Stimulated activated naive CD8-positive, alpha-beta T cell treated with anti-CD3 and anti-CD28 coated beads, Interleukin-15, Interleukin-2, amounts not matched to agents 100 ng/mL and 50 ng/mL, for 24 hours (primary cell): Measurements from ENCODE around the gene ZNF573.
A peak's percentile ranks its signal among the peaks of the same experiment; 100 is the strongest.
"Not testable (repeated sequence)": the region's sequence is repeated elsewhere in the genome, so short reads cannot be mapped to it uniquely, and the experiment has no call there.

ENCODE experiments used
- H3K27ac Mint-ChIP-seq: one replicate; pipeline ENCODE4 v1.8.0; 2021; ENCODE audit warnings: mild to moderate bottlenecking, mixed read lengths
- H3K27me3 Mint-ChIP-seq: one replicate; pipeline ENCODE4 v1.8.0; 2021; ENCODE audit warnings: mixed read lengths
- H3K36me3 Mint-ChIP-seq: one replicate; pipeline ENCODE4 v1.8.0; 2021; ENCODE audit warnings: low read depth, mixed read lengths
- H3K4me1 Mint-ChIP-seq: one replicate; pipeline ENCODE4 v1.8.0; 2021; ENCODE audit warnings: low read depth, mixed read lengths
- H3K4me3 Mint-ChIP-seq: one replicate; pipeline ENCODE4 v1.8.0; 2021; ENCODE audit warnings: mild to moderate bottlenecking, mixed read lengths
- H3K9me3 Mint-ChIP-seq: one replicate; pipeline ENCODE4 v1.8.0; 2021; ENCODE audit warnings: mixed read lengths

Gene ZNF573

DNA sequence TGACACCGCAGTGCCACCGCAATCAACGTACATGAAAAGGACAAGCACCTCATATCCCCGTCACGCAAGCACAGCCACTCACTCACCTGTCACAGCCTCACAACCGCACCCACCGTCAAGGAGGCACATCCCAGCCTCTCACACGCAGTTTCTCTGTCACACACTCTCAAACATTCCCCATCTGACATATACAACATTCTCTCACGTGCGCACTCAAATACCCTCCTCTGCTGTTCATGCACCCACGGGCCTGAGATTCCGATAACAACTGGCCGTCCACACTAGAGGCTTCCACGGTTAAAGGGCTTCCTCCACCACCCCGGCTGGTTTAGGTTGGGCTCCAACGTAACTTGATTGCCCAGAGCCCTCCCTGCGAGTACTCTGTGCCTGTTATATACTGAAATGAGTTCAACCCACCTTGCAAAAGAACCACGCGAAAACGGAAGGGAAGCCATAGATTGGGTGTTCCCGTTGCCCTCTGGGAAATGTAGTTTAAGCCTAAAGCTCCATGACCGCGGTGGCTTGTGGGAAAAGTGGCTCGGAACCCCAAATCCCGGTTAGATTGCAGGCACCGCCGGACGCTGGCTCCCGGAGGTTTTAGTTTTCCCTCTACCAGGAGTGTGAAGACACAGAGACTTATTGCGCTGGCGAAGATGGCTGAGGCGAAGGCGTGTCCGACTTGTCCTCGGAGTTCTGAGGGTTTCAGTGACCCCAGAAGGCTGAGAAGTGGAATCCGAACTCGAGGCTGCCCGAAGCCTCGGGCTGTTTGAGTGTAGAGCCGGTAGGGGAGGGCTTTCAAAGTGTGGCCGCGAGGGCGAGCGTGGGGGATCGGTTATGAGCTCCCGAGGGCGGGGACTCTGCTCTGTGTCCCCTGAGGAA lies at the start of gene ZNF573:
ZNF573 (minus strand) TSS at position 460 of the 879 bp plus-strand sequence. CDS start 5,857 bp downstream, outside the sequence.
- Mint-ChIP-seq H3K4me1 (peaks cover 48% of the 10 kb centered on the region), H3K9me3 (peaks cover 23% of the 10 kb centered on the region), H3K36me3 (peaks cover 32% of the 10 kb centered on the region), H3K27ac (peak within 1 kb of the TSS; percentile 98), H3K4me3 (peak within 1 kb of the TSS; percentile 96), H3K27me3 (no peaks in the 10 kb centered on the region)

DNA sequence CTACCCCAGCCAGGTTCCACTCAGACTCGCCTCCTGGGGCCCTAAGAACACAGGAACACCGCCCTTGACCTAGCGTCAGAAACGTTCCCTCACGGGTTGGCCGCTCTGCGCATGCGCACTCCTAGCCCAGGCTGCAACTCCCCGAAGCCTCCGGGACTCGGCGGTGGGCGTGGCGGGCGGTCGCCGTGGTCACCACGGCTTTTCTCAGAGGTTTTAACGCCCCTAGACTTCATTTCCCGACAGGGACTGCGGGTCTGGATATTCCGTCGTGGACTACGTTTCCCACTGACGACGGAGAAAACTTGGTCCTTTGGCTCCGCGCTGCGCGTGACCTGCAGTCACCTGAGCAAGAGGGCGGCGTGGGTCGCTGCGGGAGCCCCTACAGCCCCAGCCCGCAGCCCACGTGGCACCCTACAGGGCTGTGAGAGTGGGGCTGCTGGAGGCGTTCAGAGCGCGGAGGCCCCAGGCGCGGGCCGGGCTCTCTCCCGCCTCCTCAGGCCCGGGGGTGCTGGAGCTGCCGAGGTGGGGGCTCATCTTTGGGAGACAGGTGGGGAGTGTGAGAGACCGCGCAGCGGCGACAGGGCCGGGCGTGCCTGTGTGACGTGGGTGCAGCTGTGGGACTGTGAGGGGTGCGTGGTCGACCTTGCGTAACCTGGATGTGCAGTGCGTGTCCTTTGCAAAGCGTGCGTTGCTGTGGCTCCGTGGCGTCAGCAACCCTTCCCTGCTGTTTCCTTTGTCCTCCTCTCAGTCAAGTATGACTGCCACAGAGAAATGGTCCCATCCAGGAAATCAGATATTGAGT lies 38.0 kb upstream of the ZNF573 start:
- Mint-ChIP-seq H3K4me1 (no peaks in the 10 kb centered on the region), H3K27ac (no peak overlapping the region), H3K4me3 (no peak overlapping the region), H3K9me3 (peaks cover 32% of the 10 kb centered on the region), H3K36me3 (peaks cover 17% of the 10 kb centered on the region), H3K27me3 (peaks cover 22% of the 10 kb centered on the region)

DNA sequence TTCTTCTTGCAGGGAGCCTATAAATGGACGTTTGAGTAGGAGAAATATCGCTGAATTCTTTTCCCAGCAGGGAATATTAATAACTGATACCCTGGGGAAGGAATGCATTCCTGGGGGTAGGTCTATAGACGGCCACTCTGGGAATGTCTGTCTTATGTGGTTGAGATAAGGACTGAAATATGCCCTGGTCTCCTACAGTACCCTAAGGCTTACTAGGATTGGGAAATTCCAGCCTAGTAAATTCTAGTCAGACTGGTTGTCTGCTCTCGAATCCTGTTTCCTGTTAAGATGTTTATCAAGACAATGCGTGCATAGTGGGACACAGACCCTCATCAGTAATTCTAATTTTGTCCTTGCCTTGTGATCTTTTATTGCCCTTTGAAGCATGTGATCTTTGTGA lies 36.2 kb upstream of the ZNF573 start:
- not testable (repeated sequence) for H3K4me3 Mint-ChIP-seq, H3K27ac Mint-ChIP-seq
- H3K9me3 Mint-ChIP-seq, result peaks cover 24% of the 10 kb centered on the region

DNA sequence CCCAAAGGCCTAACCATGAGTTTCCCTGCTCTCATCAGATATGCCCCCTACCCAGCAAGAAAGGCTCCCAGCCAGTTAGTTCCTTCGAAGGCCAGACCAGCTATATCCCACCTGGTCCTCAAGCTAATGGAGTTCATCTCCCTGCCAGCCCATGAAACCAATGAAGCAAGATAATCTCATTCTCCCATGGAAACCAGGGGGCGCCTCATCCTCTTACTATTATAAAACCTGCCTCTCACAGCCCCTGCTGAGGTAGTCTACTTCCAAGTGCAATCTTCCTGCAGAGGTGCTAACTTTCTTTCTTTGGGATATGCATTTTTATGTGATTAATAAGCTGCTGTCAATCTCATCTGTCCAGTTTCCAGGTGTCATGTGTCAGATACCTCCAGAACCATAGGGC lies 34.0 kb upstream of the ZNF573 start:
- H3K36me3 Mint-ChIP-seq, result peaks cover 9% of the 10 kb centered on the region
- no peak overlapping the region for H3K4me3 Mint-ChIP-seq
- H3K9me3 Mint-ChIP-seq, result peaks cover 21% of the 10 kb centered on the region
- no peak overlapping the region for H3K27ac Mint-ChIP-seq
- H3K4me1 Mint-ChIP-seq, result no peaks in the 10 kb centered on the region
- peaks cover 16% of the 10 kb centered on the region for H3K27me3 Mint-ChIP-seq

More for the DNA sequence above, 36.2 kb upstream of the ZNF573 start:
- Mint-ChIP-seq H3K27me3 (peaks cover 22% of the 10 kb centered on the region), H3K36me3 (peaks cover 11% of the 10 kb centered on the region)
- H3K4me1 Mint-ChIP-seq, result not testable (repeated sequence)

DNA sequence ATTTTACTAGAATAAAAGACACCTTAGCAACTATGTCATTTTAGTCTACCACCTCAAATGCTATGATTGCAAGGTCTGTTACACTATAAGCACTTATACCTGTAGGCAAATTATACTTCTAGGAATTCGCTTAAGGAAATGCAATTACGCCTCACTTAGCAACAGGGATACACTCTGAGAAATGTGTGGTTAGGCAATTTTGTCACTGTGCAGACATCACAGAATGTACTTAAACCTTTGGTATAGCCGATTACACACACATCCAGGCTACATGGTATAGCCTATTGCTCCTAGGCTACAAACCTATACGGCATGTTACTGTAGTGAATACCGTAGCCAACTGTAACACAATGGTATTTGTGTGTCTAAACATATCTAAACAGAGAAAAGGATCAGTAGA lies 30.0 kb upstream of the ZNF573 start:
- H3K27me3 Mint-ChIP-seq, result no peaks in the 10 kb centered on the region
- no peak overlapping the region for H3K4me3 Mint-ChIP-seq
- no peaks in the 10 kb centered on the region for H3K4me1 Mint-ChIP-seq
- H3K36me3 Mint-ChIP-seq, result peaks cover 9% of the 10 kb centered on the region
- no peak overlapping the region for H3K27ac Mint-ChIP-seq
- H3K9me3 Mint-ChIP-seq, result peaks cover 37% of the 10 kb centered on the region

DNA sequence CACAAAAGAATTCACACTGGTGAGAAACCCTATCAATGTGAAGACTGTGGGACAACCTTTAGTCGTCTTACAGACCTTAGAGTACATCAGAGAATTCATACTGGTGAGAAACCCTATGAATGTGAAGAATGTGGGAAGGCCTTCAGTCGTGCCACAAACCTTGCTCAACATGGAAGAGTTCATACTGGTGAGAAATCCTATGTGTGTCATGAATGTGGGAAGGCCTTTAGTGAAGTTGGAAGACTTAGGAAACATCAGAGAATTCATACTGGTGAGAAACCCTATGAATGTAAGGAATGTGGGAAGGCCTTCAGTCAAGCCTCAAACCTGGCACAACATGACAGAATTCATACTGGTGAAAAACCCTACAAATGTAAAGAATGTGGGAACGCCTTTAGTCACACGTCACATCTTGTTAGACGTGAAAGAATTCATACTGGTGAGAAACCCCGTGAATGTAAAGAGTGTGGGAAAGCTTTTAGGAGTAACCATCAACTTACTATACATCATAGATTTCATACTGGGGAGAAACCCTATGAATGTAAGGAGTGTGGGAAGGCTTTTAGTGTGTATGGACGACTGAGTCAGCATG lies 24.0 kb upstream of the ZNF573 start:
- H3K27me3 Mint-ChIP-seq, result no peaks in the 10 kb centered on the region
- peaks cover 66% of the 10 kb centered on the region for H3K9me3 Mint-ChIP-seq
- H3K36me3 Mint-ChIP-seq, result peaks cover 40% of the 10 kb centered on the region
- H3K4me3 Mint-ChIP-seq, result no peak overlapping the region
- H3K4me1 Mint-ChIP-seq, result no peaks in the 10 kb centered on the region
- H3K27ac Mint-ChIP-seq, result no peak overlapping the region

DNA sequence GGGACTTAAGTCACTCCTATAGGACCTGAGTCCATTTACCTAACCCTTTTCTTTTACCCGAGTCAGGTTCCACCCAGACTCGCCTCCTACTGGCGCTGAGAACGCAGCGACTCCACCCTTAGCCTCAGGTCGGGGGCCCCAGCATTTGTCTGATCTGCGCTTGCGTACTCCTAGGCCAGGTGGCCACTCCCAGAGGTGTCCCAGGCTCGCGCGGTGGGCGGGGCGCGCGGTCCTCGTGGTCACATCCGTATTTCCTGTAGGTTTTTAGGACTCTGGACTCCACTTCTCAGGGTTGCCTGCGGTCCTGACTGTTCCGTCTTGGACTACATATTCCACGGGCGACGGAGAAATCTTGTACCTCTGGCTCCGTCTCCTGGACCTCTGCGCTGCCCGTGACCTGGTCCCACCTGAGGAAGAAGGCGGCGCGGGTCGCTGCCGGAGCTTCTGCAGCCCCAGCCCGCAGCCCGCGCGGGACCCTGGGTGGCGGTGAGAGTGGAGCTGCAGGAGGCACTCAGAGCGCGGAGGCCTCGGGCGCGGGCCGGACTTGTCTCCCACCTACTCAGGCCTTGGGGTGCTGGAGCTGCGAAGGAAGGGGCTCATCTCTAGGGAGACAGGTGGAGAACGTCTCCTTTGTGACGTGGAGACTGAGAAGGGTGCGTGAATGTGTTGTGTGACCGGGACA lies 11.0 kb upstream of the ZNF573 start:
- H3K36me3 Mint-ChIP-seq, result peaks cover 18% of the 10 kb centered on the region
- no peaks in the 10 kb centered on the region for H3K4me1 Mint-ChIP-seq
- H3K9me3 Mint-ChIP-seq, result peaks cover 36% of the 10 kb centered on the region
- H3K27me3 Mint-ChIP-seq, result peaks cover 4% of the 10 kb centered on the region
- no peak overlapping the region for H3K4me3 Mint-ChIP-seq
- H3K27ac Mint-ChIP-seq, result no peak overlapping the region

DNA sequence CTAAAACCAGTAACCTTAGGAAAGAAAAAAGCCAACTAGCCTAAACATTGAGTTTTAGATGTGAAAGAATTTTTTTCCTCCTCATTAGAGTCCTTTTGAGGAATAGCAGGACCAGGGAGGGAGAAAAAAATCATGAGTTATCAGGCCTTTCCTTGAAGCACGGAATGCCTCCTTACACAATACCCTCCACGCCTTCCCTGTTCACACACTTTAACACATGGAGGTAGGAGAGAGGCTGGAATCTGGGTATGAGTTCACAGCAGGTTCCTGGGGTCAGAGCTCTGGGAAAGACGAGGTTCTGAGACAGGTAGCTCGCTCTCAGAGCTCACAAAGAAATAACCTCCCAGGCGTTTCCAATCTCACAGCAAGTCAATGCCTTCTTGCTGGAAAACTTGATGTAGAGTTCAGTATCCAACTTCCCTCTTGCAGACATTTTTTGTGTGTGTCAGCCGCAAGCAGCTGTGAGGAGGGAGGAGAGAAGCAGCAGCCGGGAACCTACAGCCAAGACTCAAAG lies 716 bp downstream of the ZNF573 start:
- peak overlapping the region; percentile 98 for H3K27ac Mint-ChIP-seq
- H3K4me1 Mint-ChIP-seq, result peaks cover 48% of the 10 kb centered on the region
- H3K4me3 Mint-ChIP-seq, result peak overlapping the region; percentile 96
- H3K9me3 Mint-ChIP-seq, result peaks cover 23% of the 10 kb centered on the region
- no peaks in the 10 kb centered on the region for H3K27me3 Mint-ChIP-seq
- H3K36me3 Mint-ChIP-seq, result peaks cover 37% of the 10 kb centered on the region

DNA sequence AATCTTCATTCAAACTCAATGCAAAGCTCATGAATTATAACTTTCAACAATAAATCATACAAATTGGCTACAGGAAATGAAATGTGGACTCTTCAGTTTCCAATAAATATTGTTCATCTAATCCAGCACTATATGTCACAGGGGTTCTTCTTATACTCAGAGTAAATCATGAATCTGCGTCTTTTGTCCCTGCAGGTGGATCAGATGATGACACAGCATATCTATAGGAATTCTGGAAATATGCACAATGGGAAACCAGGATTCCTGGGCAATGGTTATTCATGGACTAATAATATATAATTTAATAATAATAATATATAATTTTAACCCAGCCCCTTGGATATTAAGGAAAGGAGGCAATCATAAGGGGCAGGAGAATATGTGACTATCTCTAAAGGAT lies 8.4 kb downstream of the ZNF573 start:
- Mint-ChIP-seq H3K27ac (no peak overlapping the region), H3K36me3 (peaks cover 81% of the 10 kb centered on the region), H3K9me3 (peaks cover 27% of the 10 kb centered on the region), H3K4me3 (no peak overlapping the region), H3K27me3 (no peaks in the 10 kb centered on the region), H3K4me1 (peaks cover 9% of the 10 kb centered on the region)

DNA sequence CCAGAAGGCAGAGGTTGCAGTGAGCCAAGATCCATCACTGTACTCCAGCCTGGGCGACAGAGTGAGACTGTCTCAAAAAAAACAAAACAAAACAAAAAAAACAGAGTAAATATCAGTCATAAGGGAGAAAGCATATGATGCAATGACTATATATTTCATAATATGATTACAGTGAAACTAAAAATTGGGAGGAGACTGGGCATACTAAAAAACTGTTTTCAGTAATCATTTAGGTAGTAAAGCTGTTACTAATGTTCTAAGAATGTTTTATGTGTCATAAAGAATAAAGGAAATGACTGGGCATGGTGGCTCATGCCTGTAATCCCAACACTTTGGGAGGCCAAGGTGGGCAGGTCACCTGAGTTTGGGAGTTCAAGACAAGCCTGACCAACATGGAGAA lies 15.9 kb downstream of the ZNF573 start:
- Mint-ChIP-seq H3K27me3 (no peaks in the 10 kb centered on the region), H3K9me3 (peaks cover 23% of the 10 kb centered on the region), H3K4me3 (no peak overlapping the region), H3K36me3 (peaks cover 73% of the 10 kb centered on the region), H3K4me1 (no peaks in the 10 kb centered on the region), H3K27ac (no peak overlapping the region)

DNA sequence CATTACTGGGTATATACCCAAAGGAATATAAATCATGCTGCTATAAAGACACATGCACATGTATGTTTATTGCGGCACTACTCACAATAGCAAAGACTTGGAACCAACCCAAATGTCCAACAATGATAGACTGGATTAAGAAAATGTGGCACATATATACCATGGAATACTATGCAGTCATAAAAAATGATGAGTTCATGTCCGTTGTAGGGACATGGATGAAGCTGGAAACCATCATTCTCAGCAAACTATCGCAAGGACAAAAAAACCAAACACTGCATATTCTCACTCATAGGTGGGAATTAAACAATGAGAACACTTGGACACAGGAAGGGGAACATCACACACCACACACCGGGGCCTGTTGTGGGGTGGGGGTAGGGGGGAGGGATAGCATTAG lies 21.7 kb downstream of the ZNF573 start:
- Mint-ChIP-seq H3K9me3 (peaks cover 25% of the 10 kb centered on the region), H3K36me3 (peaks cover 67% of the 10 kb centered on the region)
- H3K4me3 Mint-ChIP-seq, H3K27me3 Mint-ChIP-seq, H3K4me1 Mint-ChIP-seq, H3K27ac Mint-ChIP-seq: not testable (repeated sequence)

DNA sequence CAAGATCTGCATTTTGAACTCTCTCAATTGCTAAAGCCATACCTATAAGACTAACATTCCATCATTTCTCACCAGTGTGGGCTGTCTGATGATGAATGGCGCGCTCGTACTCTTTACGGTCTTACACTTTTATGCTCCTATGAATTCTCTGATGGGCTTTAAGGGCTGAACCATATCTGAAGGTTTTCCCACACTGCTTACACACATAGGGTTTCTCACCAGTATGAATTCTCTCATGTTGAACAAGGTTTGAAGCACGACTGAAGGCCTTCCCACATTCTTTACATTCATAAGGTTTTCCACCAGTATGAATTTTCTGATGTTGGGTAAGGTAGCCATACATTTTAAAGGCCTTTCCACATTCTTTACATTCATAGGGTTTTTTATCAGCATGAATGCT lies 41.0 kb downstream of the ZNF573 start:
- H3K36me3 Mint-ChIP-seq, result peaks cover 92% of the 10 kb centered on the region
- peaks cover 68% of the 10 kb centered on the region for H3K9me3 Mint-ChIP-seq
- no peaks in the 10 kb centered on the region for H3K4me1 Mint-ChIP-seq
- H3K4me3 Mint-ChIP-seq, result no peak overlapping the region
- no peaks in the 10 kb centered on the region for H3K27me3 Mint-ChIP-seq
- no peak overlapping the region for H3K27ac Mint-ChIP-seq

DNA sequence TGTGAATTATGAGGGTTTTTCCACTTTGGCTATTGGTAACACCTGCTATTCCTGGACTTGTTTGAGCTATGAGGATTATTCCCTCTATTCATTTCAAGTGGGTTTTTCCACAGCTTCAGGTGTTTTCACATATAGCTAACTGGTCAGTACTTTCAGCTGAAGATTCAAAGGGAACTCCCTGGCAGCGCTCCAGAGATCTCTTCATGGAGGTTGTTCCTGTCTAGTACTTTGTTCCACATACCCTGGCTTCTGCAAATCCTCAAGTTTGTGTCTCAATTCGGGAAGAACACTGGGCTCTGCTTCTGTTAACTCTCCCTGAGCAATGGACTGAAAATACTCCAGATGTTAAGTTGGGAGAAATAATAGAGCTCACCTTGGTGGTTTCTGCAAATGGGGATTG lies 54.2 kb downstream of the ZNF573 start:
- H3K36me3 Mint-ChIP-seq, result peaks cover 20% of the 10 kb centered on the region
- H3K27ac Mint-ChIP-seq, result no peak overlapping the region
- peaks cover 20% of the 10 kb centered on the region for H3K9me3 Mint-ChIP-seq

DNA sequence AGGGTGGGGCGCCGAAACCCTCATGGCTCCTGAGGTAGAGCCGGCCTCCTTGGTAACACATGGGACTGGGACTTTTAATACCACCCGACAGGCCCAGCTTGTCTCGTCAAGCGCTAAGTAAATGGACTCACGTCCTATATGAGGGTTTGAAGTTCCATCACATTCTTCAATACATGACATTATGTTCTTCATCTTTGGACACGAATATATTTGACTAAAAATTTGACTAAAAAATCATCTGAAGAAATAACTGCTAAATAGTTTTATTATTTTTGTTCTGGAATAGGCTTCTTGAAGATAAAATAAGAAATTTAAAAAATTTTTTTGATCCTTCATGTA lies 59.5 kb downstream of the ZNF573 start:
- peaks cover 36% of the 10 kb centered on the region for H3K36me3 Mint-ChIP-seq
- no peak overlapping the region for H3K27ac Mint-ChIP-seq
- peaks cover 10% of the 10 kb centered on the region for H3K9me3 Mint-ChIP-seq
- H3K4me1 Mint-ChIP-seq, result peaks cover 18% of the 10 kb centered on the region
- no peaks in the 10 kb centered on the region for H3K27me3 Mint-ChIP-seq
- H3K4me3 Mint-ChIP-seq, result peak overlapping the region; percentile 98

More for the DNA sequence above, 54.2 kb downstream of the ZNF573 start:
- Mint-ChIP-seq H3K4me3 (no peak overlapping the region), H3K4me1 (no peaks in the 10 kb centered on the region), H3K27me3 (no peaks in the 10 kb centered on the region)
